NCI-H226 (cell line): Measurements from ENCODE around the gene PARP11.

Experiments
- DNase-seq: peaks from one replicate; pipeline ENCODE4 v3.0.0-alpha.2; 2015

PARP11 gene

DNA sequence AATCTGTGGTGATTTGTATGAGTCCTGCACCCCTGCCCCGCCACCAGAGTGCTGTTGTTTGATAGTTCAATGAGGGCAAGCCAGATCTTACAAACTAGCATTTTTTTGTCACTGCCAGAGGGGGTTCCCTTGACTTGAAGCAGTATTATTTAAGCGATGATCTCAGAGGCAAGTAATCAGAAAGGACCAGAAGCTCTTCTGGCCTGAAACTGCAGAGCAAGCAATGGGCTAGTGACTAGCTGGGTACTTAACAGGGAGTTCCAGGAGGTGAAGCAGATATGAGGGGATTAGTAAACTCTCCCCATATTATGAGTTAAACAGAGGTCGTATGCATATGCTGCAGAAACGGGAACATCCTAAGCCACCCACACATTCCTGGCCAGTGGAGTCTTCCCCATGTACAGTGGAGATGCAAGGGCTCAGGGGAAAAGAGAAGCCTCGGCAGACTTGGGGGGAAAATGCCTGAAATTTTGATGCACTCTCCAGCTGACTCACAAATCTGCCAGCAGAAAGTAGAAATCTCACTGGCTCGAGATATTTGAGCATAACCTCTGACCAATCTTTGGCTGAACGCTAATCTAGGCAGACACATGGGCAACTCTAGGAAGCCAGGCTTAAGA, 112.0 kb downstream of the PARP11 start:
- no peak for DNase-seq

DNA sequence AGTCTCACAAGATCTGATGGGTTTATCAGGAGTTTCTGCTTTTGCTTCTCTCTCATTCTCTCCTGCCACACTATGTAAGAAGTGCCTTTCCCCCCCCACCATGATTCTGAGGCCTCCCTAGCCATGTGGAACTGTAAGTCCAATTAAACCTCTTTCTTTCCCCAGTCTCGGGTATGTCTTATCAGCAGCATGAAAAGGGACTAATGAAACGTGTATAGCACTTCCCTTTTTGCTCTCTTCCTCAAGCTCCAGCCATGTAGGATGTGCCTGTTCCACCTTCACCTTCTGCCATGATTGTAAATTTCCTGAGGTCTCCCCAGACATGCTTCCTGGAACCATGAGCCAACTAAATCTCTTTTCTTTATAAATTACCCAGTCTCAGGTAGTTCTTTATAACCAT, 113.3 kb downstream of the PARP11 start:
- DNase-seq: no peak
